G401.6 (cell line): Measurements from ENCODE around the gene CASP12.

Source experiments
- FAIRE-seq: peaks from 2 replicates; lab custom pipeline; 2012; peaks lifted over from hg19 to GRCh38; lab: Jason Lieb, UNC

CASP12 gene

GRCh38 chr11:104836691-104837090, 61.6 kb downstream of the CASP12 start:
- no peak for FAIRE-seq
